ENCODE results near the gene MBD6.
"Not testable (repeated sequence)": the region's sequence is repeated elsewhere in the genome, so short reads cannot be mapped to it uniquely, and the experiment has no call there.

MBD6 gene

DNA sequence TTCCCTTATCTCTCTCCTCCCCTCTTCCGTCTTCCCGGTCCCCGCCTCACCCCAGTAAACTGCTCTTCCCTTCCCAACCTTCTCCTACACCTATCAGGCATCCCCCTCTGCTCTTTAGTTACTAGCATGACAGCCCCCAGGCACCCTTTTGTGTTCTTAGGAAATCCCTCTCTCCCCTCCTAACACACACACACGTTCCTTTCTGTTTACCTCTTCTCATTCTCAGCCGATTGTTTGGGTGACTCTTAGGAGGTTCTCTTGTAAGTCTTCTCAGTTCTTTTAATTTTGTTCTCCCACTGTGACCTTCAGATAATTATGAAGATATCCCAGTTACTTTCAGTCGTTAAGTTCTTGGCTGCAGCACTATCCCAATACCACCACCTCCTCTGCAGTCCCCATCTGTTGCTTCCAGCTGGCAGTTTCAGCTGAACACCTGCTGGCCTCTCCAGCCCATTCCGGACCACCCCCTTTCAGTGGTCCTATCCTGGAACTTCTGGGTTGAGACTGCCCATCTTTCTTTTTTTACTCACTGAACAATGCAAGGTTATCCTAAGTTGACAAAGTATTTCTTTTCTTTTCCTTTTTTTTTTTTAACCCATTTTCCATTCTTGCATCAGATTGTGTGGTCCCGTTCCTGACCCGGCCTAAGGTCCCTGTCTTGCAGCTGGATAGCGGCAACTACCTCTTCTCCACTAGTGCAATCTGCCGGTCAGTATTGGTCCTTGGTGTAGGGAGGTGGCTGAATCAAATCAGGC lies 34.0 kb upstream of the MBD6 start:
- no peak for DNase-seq (ENCODE audit: extremely low spot score)
- TF ChIP-seq HDGF (IDR thresholded peaks at IDR 0.05; ENCODE audit: borderline replicate concordance) (no peak), ARNT (IDR thresholded peaks at IDR 0.05) (no peak), FOXA1 (IDR thresholded peaks at IDR 0.05) (no peak), ZNF384 (IDR thresholded peaks at IDR 0.05) (no peak), L3MBTL2 (conservative IDR thresholded peaks at IDR 0.05) (no peak), SP1 (IDR thresholded peaks at IDR 0.05) (no peak), TARDBP (IDR thresholded peaks at IDR 0.05) (no peak), FOXM1 (IDR thresholded peaks at IDR 0.05; ENCODE audit: borderline replicate concordance) (no peak), BHLHE40 (IDR thresholded peaks at IDR 0.05; ENCODE audit: borderline replicate concordance) (no peak), ELF4 (IDR thresholded peaks at IDR 0.05) (no peak), FOXK2 (IDR thresholded peaks at IDR 0.05) (no peak), SUZ12 (IDR thresholded peaks at IDR 0.05) (no peak), PKNOX1 (IDR thresholded peaks at IDR 0.05) (no peak), LEF1 (IDR thresholded peaks at IDR 0.05; ENCODE audit: borderline replicate concordance) (no peak)
- POLR2A ChIA-PET = interaction anchor here (4.2 kb wide), 1 partner anchor 31 kb away, joined by 18 read pairs; the partner anchor contains the start of gene DDIT3
- CTCF ChIA-PET = interaction anchor here (0.8 kb wide), 1 partner anchor 16 kb away, joined by 3 read pairs; no protein-coding TSS in a partner anchor

DNA sequence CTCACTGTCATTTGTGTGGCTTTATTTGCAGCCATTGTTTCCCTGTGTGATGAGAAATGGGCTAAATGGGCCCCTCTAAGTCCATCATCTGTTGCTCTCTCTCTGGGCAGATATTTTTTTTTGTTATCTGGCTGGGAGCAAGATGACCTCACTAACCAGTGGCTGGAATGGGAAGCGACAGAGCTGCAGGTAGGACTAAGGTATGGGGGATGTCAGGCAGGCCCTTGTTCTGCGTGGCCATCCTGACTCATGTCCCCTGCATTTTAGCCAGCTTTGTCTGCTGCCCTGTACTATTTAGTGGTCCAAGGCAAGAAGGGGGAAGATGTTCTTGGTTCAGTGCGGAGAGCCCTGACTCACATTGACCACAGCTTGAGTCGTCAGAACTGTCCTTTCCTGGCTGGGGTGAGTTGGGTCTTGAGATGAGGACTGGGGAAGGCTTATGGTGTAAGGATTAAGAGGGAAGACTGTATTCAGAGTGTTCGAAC lies 33.4 kb upstream of the MBD6 start:
- CTCF ChIA-PET = interaction anchor here (0.8 kb wide), 1 partner anchor 17 kb away, joined by 3 read pairs; no protein-coding TSS in a partner anchor

GRCh38 chr12:57490126-57490525 lies 32.5 kb upstream of the MBD6 start:
- CTCF ChIA-PET = no interaction called here
- no peak for TF ChIP-seq BHLHE40 (IDR thresholded peaks at IDR 0.05; ENCODE audit: borderline replicate concordance)
- TF ChIP-seq TARDBP (IDR thresholded peaks at IDR 0.05) = no peak
- TF ChIP-seq ZNF384 (IDR thresholded peaks at IDR 0.05) = no peak
- TF ChIP-seq LEF1 (IDR thresholded peaks at IDR 0.05; ENCODE audit: borderline replicate concordance) = no peak
- no peak for TF ChIP-seq FOXA1 (IDR thresholded peaks at IDR 0.05)
- no peak for TF ChIP-seq ELF4 (IDR thresholded peaks at IDR 0.05)
- TF ChIP-seq HDGF (IDR thresholded peaks at IDR 0.05; ENCODE audit: borderline replicate concordance) = no peak
- no peak for TF ChIP-seq SP1 (IDR thresholded peaks at IDR 0.05)
- TF ChIP-seq FOXK2 (IDR thresholded peaks at IDR 0.05) = no peak
- no peak for TF ChIP-seq PKNOX1 (IDR thresholded peaks at IDR 0.05)
- no peak for TF ChIP-seq NFRKB (IDR thresholded peaks at IDR 0.05)
- no peak for TF ChIP-seq CTBP1 (IDR thresholded peaks at IDR 0.05; ENCODE audit: borderline replicate concordance)
- no peak for TF ChIP-seq FOXM1 (IDR thresholded peaks at IDR 0.05; ENCODE audit: borderline replicate concordance)
- no peak for TF ChIP-seq SUZ12 (IDR thresholded peaks at IDR 0.05)
- TF ChIP-seq ARNT (IDR thresholded peaks at IDR 0.05) = no peak
- TF ChIP-seq L3MBTL2 (conservative IDR thresholded peaks at IDR 0.05) = no peak
- POLR2A ChIA-PET = interaction anchor here (1.7 to 4.2 kb wide), 2 partner anchors 27 to 29 kb away, joined by 4 to 18 read pairs; partner anchors contain the start of gene DDIT3
- no peak for DNase-seq (ENCODE audit: extremely low spot score)

More for the DNA sequence above, 33.4 kb upstream of the MBD6 start:
- POLR2A ChIA-PET = interaction anchor here (4.2 kb wide), 1 partner anchor 30 kb away, joined by 18 read pairs; the partner anchor contains the start of gene DDIT3
- DNase-seq (ENCODE audit: extremely low spot score) = no peak
- no peak for TF ChIP-seq NFRKB (IDR thresholded peaks at IDR 0.05)
- TF ChIP-seq LEF1 (IDR thresholded peaks at IDR 0.05; ENCODE audit: borderline replicate concordance) = no peak
- TF ChIP-seq ARNT (IDR thresholded peaks at IDR 0.05) = no peak
- no peak for TF ChIP-seq SP1 (IDR thresholded peaks at IDR 0.05)
- TF ChIP-seq FOXK2 (IDR thresholded peaks at IDR 0.05) = no peak

DNA sequence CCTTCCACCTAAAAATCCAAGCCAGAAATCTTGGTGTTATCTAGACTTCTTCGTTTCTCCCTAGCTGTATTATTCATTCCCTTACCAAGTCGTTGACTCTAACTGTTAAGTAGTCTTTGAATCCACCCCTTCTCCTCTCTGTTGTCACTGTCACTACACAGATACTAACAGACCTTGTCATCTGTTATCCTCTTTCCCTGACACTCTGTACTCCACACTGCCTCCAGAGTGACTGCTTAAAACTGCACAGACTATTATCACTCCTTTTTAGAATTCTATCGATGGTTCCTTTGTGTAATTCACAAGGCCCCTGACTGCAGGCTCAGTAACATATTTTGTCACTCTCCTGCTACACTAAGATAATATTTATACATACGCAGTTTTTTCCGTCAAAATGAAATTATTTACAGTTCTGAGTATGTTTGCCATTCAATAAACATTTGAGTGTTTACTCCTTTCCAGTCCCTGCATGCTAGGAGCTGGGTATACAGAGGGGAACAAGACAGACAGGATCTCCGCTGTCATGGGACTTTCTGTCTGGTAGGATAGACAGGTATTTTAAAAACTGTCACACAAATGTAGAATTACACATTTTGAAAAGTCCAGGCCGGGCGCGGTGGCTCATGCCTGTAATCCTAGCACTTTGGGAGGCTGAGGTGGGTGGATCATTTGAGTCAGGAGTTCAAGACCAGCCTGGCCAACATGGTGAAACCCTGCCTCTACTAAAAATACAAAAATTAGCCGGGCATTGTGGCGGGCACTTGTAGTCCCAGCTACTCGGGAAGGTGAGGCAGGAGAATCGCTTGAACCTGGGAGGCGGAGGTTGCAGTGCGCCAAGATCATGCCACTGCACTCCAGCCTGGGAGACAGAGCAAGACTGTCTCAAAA lies 31.0 kb upstream of the MBD6 start:
- CTCF ChIA-PET = interaction anchor here (0.6 to 0.7 kb wide), 2 partner anchors 28 to 33 kb away, joined by 3 to 4 read pairs; no protein-coding TSS in a partner anchor
- no peak for TF ChIP-seq FOXA1 (IDR thresholded peaks at IDR 0.05)
- 0 out of 2 replicates have a peak, but pooled peaks have one; percentile 34 for TF ChIP-seq PKNOX1 (IDR thresholded peaks at IDR 0.05)
- no peak for TF ChIP-seq NFRKB (IDR thresholded peaks at IDR 0.05)
- POLR2A ChIA-PET = interaction anchor here (1.7 to 4.2 kb wide), 2 partner anchors 26 to 28 kb away, joined by 4 to 18 read pairs; partner anchors contain the start of gene DDIT3
- no peak for DNase-seq (ENCODE audit: extremely low spot score)

DNA sequence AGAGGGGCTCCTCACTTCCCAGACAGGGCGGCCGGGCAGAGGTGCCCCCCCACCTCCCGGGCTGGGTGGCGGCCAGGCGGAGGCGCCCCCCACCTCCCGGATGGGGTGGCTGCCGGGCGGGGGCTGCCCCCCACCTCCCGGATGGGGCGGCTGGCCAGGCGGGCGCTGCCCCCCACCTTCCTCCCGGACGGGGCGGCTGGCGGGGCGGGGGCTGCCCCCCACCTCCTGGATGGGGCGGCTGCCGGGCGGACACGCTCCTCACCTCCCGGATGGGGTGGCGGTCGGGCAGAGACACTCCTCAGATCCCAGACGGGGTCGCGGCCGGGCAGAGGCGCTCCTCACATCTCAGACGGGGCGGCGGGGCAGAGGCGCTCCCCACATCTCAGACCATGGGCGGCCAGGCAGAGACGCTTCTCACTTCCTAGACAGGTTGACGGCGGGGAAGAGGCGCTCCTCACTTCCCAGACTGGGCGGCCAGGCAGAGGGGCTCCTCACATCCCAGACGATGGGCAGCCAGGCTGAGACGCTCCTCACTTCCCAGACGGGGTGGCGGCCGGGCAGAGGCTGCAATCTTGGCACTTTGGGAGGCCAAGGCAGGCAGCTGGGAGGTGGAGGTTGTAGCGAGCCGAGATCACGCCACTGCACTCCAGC lies 27.4 kb upstream of the MBD6 start:
- POLR2A ChIA-PET = not testable (repeated sequence)

More for the DNA sequence above, 27.4 kb upstream of the MBD6 start:
- DNase-seq (ENCODE audit: extremely low spot score); CTCF ChIA-PET: not testable (repeated sequence)

Data from HEK293T (cell line).